Activated naive CD8-positive, alpha-beta T cell treated with anti-CD3 and anti-CD28 coated beads, Interleukin-2, amount 50 U/mL, for 24 hours (primary cell): ENCODE data around the gene ATAD3C.
"Not testable (repeated sequence)": the region's sequence is repeated elsewhere in the genome, so short reads cannot be mapped to it uniquely, and the experiment has no call there.

Source experiments
- ATAC-seq: fragments of 150-1000 bp; cut with Tn5 transposase; one replicate; pipeline ENCODE4 v1.10.0; 2021
- DNase-seq: peaks from one replicate; pipeline ENCODE4 v3.0.0; 2021
- H3K27ac Mint-ChIP-seq: one replicate; pipeline ENCODE4 v1.8.0; 2021; ENCODE audit warnings: mild to moderate bottlenecking, mixed read lengths
- H3K27me3 Mint-ChIP-seq: one replicate; pipeline ENCODE4 v1.8.0; 2021; ENCODE audit warnings: mixed read lengths
- H3K36me3 Mint-ChIP-seq: one replicate; pipeline ENCODE4 v1.8.0; 2021; ENCODE audit warnings: low read depth, mixed read lengths
- H3K4me1 Mint-ChIP-seq: one replicate; pipeline ENCODE4 v1.8.0; 2021; ENCODE audit warnings: mixed read lengths
- H3K4me3 Mint-ChIP-seq: one replicate; pipeline ENCODE4 v1.8.0; 2021; ENCODE audit warnings: mild to moderate bottlenecking, moderate library complexity, mixed read lengths
- H3K9me3 Mint-ChIP-seq: one replicate; pipeline ENCODE4 v1.8.0; 2021; ENCODE audit warnings: mixed read lengths

The ATAD3C gene

DNA sequence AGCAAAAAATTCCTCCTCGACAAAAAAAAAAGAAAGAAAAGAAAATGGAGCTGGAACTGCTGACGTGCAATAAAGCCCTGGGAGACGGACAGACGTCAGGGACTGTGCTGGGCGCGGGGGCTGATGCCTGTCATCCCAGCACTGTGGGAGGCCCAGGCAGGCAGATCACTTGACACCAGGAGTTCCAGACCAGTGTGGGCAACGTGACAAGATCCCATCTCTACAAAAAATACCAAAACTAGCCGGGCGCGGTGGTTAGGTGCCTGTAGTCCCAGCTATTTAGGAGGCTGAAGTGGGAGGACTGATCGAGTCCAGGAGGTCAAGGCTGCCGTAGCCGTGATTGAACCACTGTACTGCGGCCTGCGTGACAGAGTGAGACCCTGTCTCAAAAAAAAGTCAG, 24.8 kb upstream of the ATAD3C start:
- DNase-seq (no peak), ATAC-seq (no peak)
- Mint-ChIP-seq H3K4me1 (peaks cover 10% of the 10 kb centered on the region), H3K9me3 (no peaks in the 10 kb centered on the region), H3K36me3 (peaks cover 2% of the 10 kb centered on the region), H3K27me3 (peaks cover 19% of the 10 kb centered on the region), H3K27ac (no peak overlapping the region), H3K4me3 (no peak overlapping the region)

DNA sequence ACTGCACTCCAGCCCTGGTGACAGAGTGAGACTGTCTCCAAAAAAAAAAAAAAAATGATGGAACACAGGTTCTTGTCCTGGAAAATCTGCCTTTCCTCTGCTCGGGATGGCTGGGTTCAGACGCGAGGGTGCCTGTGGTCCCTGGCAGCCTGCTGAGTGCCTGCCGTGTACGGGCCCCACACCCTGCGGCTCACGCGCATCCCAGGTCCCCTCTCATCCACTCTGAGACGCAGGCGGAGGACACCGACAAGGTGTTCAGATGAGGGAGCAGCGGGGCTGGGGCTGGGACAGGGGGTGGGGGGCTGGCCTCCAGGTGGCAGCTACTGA, 24.1 kb upstream of the ATAD3C start:
- Mint-ChIP-seq H3K9me3 (no peaks in the 10 kb centered on the region), H3K27ac (no peak overlapping the region), H3K27me3 (peaks cover 24% of the 10 kb centered on the region), H3K4me1 (peaks cover 10% of the 10 kb centered on the region), H3K36me3 (peaks cover 2% of the 10 kb centered on the region), H3K4me3 (no peak overlapping the region)
- ATAC-seq = no peak
- DNase-seq = no peak

DNA sequence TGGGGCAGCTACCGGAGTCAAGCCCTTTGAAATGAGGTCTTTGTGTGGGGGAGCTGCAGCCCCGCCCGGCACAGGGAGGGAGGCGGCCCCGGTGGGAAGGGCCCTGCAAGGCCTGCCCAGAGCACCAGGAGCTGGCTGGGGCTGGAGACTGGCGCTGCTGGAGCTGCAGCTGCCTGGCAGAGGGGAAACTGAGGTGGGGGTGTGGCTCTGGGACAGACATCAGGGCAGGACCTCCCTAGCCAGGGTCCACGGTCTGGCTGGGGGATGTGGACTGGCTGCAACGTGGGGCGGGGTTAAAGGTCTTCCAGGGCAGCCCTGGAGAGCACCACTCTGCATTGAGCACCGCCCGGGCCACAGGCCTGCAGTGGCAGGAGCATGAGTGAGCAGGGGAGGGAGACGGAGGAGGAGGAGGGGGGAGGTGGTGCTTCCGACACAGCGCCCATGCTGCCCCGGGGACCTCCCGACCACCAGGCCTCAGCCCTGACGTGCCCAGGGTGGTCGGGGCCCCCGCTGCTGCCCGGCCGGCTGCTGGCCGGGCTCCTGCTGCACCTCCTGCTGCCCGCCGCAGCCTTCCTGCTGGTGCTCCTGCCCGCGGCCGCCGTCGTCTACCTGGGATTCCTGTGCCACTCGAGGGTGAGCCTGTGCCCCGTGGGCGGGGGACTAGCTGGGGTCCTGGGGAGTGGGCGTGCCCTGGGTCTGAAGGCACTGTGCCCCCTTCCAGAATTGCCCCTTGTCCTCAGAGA, 23.6 kb upstream of the ATAD3C start:
- Mint-ChIP-seq H3K27me3 (peaks cover 24% of the 10 kb centered on the region), H3K9me3 (no peaks in the 10 kb centered on the region), H3K4me1 (peaks cover 10% of the 10 kb centered on the region), H3K36me3 (peaks cover 2% of the 10 kb centered on the region), H3K4me3 (no peak overlapping the region), H3K27ac (no peak overlapping the region)
- DNase-seq (no peak), ATAC-seq (no peak)

DNA sequence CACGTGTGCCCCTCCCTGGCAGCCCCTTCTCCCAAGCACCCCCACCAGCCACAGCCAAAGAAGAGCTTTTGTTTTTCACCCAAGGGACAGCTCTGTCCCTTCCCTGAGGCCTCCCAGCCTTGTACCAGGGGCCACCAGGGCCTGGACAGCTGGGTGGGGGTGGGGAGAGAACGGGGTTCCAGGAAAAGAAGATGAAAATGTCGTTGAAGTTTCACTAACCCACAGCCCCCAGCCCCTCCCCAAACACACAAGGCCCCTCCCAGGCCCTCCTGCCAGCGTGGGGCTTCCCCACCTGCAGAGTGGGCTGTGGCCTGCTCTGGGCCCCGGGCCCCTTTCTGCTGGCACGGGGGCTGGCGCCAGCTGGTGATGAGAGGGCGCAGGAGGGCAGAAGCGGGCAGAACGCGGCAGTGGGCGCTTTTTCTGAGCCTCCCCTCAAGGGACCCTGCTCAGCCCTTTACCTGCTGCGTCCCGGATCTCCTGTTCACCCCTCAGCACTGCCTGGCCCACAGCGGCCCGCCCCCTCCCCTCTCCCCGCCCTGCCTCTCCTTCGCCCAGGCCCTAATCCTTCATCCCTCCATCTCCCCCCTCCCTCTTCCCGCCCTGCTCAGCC, 22.9 kb upstream of the ATAD3C start:
- ATAC-seq (no peak), DNase-seq (no peak)
- Mint-ChIP-seq H3K9me3 (no peaks in the 10 kb centered on the region), H3K27ac (no peak overlapping the region), H3K36me3 (peaks cover 2% of the 10 kb centered on the region), H3K27me3 (peaks cover 24% of the 10 kb centered on the region), H3K4me1 (peaks cover 9% of the 10 kb centered on the region), H3K4me3 (no peak overlapping the region)

DNA sequence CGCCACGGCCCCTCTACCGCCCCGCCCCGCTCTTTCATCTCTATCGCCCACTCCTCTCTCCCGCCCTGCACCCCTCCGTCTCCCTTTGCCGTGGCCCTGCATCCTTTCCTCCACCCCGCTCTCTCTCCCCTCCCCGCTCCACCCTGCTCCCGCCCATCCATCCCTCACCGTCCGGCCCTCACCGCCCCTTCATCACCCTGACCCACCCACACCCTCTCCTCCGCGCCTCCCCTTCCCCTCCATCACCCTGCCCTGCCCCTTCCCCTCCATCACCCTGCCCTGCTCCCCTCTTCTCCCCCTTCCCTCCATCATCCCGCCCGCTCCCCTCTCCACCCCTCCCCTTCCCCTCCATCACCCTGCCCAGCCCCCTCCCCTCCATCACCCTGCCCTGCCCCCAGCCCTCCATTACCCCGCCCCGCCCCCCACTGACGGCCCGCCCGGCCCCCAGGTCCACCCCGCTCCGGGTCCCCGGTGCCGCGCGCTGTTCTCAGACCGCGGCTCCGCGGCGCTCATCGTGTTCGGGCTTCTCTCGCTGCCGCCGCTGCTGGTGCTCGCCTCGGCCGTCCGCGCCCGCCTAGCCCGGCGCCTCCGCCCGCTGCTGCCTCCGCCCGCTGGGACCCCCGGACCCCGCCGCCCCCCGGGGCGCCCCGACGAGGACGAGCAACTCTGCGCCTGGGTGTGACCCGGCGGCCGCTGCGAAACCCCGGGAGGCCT, 22.2 kb upstream of the ATAD3C start:
- H3K27me3 Mint-ChIP-seq = peaks cover 22% of the 10 kb centered on the region
- no peaks in the 10 kb centered on the region for H3K9me3 Mint-ChIP-seq
- H3K36me3 Mint-ChIP-seq = peaks cover 2% of the 10 kb centered on the region
- H3K4me1 Mint-ChIP-seq = peaks cover 8% of the 10 kb centered on the region
- DNase-seq (no peak), ATAC-seq (no peak)
- H3K4me3 Mint-ChIP-seq = no peak overlapping the region
- no peak overlapping the region for H3K27ac Mint-ChIP-seq

DNA sequence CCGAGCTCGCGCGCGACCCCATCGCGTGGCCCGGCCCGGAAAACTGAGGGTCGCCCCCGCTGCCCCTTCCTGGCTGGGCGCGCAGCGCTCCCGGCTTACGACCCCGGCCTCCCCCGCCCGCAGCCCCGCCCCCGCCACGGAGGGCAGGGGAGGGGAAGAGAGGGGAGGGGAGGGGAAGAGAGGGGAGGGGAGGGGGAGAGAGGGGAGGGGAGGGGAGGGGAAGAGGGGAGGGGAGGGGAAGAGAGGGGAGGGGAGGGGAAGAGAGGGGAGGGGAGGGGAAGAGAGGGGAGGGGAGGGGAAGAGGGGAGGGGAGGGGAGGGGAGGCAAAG, 21.7 kb upstream of the ATAD3C start:
- DNase-seq = no peak
- peaks cover 2% of the 10 kb centered on the region for H3K36me3 Mint-ChIP-seq

GRCh38 chr1:1428174-1428573, 21.3 kb upstream of the ATAD3C start:
- Mint-ChIP-seq H3K4me3 (no peak overlapping the region), H3K27ac (peak overlapping the region; percentile 21), H3K36me3 (peaks cover 2% of the 10 kb centered on the region), H3K9me3 (no peaks in the 10 kb centered on the region), H3K4me1 (peaks cover 2% of the 10 kb centered on the region), H3K27me3 (peaks cover 21% of the 10 kb centered on the region)
- DNase-seq = no peak
- no peak for ATAC-seq

More for the DNA sequence above, 21.7 kb upstream of the ATAD3C start:
- H3K27me3 Mint-ChIP-seq = peaks cover 21% of the 10 kb centered on the region
- H3K4me3 Mint-ChIP-seq = no peak overlapping the region
- H3K27ac Mint-ChIP-seq = no peak overlapping the region
- H3K4me1 Mint-ChIP-seq = peaks cover 4% of the 10 kb centered on the region
- no peaks in the 10 kb centered on the region for H3K9me3 Mint-ChIP-seq
- no peak for ATAC-seq

DNA sequence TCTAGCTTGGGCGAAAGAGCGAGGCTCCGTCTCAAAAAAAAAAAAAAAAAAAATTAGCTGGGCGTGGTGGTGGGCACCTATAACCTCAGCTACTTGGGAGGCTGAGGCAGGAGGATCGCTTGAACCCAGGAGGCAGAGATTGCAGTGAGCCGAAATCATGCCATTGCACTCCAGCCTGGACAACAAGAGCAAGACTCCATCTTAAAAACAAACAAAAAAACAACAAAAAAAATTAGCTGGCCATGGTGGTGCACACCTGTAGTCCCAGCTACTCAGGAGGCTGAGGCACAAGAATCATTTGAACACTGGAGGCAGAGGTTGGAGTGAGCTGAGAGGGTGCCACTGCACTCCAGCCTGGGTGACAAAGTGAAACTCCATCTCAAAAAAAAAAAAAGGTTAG, 20.5 kb upstream of the ATAD3C start:
- not testable (repeated sequence) for DNase-seq, H3K9me3 Mint-ChIP-seq, H3K36me3 Mint-ChIP-seq, H3K4me3 Mint-ChIP-seq, H3K4me1 Mint-ChIP-seq, H3K27ac Mint-ChIP-seq, ATAC-seq
- peaks cover 21% of the 10 kb centered on the region for H3K27me3 Mint-ChIP-seq

DNA sequence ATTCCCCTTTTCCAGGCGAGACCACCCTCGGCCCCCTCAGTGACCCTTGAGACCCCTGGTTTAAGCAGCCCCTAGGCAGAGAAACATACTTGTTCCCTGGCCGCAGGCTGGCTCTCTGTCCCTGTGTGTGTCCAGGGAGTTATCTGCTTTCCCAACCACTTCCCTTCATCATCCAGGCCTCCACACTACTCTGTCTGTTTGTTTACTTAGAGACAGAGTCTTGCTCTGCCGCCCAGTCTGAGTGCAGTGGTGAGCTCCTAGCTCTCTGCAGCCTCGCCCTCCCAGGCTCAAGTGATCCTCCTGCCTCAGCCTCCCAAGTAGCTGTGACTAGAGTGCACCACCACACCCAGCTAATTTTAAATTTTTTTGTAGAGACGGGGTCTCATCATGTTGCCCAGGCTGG, 19.8 kb upstream of the ATAD3C start:
- Mint-ChIP-seq H3K27ac (no peak overlapping the region), H3K9me3 (no peaks in the 10 kb centered on the region), H3K4me1 (peaks cover 7% of the 10 kb centered on the region), H3K36me3 (peaks cover 2% of the 10 kb centered on the region), H3K27me3 (peaks cover 22% of the 10 kb centered on the region), H3K4me3 (no peak overlapping the region)
- no peak for DNase-seq
- ATAC-seq = no peak

GRCh38 chr1:1430114-1430982, 19.1 kb upstream of the ATAD3C start:
- H3K27me3 Mint-ChIP-seq = peaks cover 25% of the 10 kb centered on the region
- no peak overlapping the region for H3K27ac Mint-ChIP-seq
- ATAC-seq (no peak), DNase-seq (no peak)
- H3K36me3 Mint-ChIP-seq = peaks cover 2% of the 10 kb centered on the region
- no peaks in the 10 kb centered on the region for H3K9me3 Mint-ChIP-seq
- H3K4me1 Mint-ChIP-seq = peaks cover 10% of the 10 kb centered on the region
- no peak overlapping the region for H3K4me3 Mint-ChIP-seq

GRCh38 chr1:1430992-1431844, 18.3 kb upstream of the ATAD3C start:
- Mint-ChIP-seq H3K27ac (no peak overlapping the region), H3K4me1 (peaks cover 12% of the 10 kb centered on the region), H3K4me3 (no peak overlapping the region), H3K9me3 (no peaks in the 10 kb centered on the region), H3K27me3 (peaks cover 26% of the 10 kb centered on the region), H3K36me3 (peaks cover 2% of the 10 kb centered on the region)
- DNase-seq (no peak), ATAC-seq (no peak)

DNA sequence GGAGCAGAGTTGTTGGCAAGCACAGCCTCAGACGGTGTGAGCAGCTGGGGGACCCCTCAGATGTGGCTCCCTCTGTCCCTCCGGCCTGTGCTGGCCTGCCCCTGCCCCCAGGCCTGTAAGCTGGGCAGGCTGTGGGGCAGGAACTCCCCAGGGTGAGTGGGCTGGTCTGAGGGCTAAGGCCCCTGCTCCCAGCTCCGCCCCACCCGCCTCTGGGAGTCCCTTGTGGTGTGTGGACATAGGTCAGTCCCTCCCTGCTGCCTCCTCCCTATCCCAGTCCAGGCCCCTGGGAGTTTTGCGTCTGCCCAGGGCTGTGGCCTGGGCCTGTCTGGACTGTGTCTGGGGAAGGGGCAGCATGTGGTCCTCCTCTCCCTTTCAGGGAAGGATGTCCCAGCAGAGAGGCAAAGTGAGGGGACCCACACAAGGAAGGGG, 17.6 kb upstream of the ATAD3C start:
- ATAC-seq = no peak

DNA sequence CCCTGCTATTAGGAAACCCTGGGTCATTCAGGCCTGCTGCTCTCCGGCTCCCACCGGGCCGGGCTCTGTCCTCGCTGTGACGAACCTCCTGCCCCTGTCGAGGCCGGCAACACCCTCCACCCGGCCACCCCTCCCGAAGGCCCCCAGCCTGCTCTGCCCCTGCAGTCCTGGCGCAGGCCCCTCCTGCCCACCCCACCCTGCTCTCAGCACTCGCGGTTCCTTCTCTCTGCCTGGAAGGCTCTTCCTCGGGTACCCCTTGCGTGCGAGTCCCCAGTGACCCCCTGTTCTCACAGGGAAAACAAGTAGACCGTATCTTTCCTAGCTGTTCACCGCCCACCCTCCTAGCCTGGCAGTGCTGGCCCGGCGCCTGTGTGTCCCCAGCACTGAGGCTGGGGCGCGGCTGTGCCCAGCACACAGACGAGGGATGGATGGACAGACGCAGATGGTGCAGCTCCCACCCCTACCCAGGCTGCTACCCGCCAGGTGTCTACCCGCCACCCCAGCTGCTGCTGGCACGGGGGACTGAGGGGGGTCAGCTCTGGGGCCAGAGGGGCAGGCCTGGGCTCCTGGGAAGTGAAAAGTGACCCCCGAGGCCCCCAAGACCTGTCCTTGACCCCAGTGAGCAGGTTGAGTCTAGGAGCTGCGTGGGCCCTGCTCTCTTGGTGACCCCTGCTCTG, 17.1 kb upstream of the ATAD3C start:
- peaks cover 29% of the 10 kb centered on the region for H3K27me3 Mint-ChIP-seq
- no peak for ATAC-seq
- no peak for DNase-seq

More for the DNA sequence above, 17.6 kb upstream of the ATAD3C start:
- no peak overlapping the region for H3K4me3 Mint-ChIP-seq
- no peak for DNase-seq
- H3K4me1 Mint-ChIP-seq = peaks cover 14% of the 10 kb centered on the region
- H3K36me3 Mint-ChIP-seq = peaks cover 2% of the 10 kb centered on the region
- H3K27ac Mint-ChIP-seq = no peak overlapping the region
- H3K9me3 Mint-ChIP-seq = no peaks in the 10 kb centered on the region
- H3K27me3 Mint-ChIP-seq = peaks cover 29% of the 10 kb centered on the region

More for the DNA sequence above, 17.1 kb upstream of the ATAD3C start:
- Mint-ChIP-seq H3K27ac (no peak overlapping the region), H3K9me3 (no peaks in the 10 kb centered on the region), H3K4me3 (no peak overlapping the region), H3K36me3 (peaks cover 2% of the 10 kb centered on the region), H3K4me1 (peaks cover 14% of the 10 kb centered on the region)
